K562 (cell line): ENCODE results near the gene PLEKHM1. TPM values are rescaled to one million over a fixed set of nuclear protein-coding genes. Genes with fewer than 3 reads are reported as not detected.

ENCODE experiments used
- ATAC-seq: fragments of 200-7000 bp; cut with Tn5 transposase; 3 replicates; pipeline ENCODE4 v1.9.1; 2020; ENCODE audit warnings: moderate library complexity
- BruUV-seq: library from RNA; stranded (reverse); fragments of 400-500 nt; replicated peaks from 2 replicates; lab custom pipeline; 2021; lab: Mats Ljungman, UMichigan
- CTCF ChIA-PET: fragments of 300-600 bp; formaldehyde crosslinking; extraction: SDS; loops from one replicate; lab custom pipeline; 2021; ENCODE audit warnings: low intra/inter-chr PET ratio; lab: Yijun Ruan, JAX
- POLR2A ChIA-PET: fragments of 300-600, 350-650 bp; sonication (Branson Sonifier 250); formaldehyde crosslinking; extraction: SDS; loops from one replicate; lab custom pipeline; 2021; ENCODE audit warnings: antibody characterized with exemption, inconsistent platforms; lab: Yijun Ruan, JAX
- DNase-seq, 4 experiments: peaks; one replicate each; pipeline versions ENCODE4 v3.0.0 to v3.0.0-alpha.2; 2011 to 2018; ENCODE audit warnings: low spot score in 3 of 4, mixed read lengths in 3 of 4; ENCODE audit errors: extremely low read depth in 1 of 4
- FAIRE-seq: peaks from 2 replicates; lab custom pipeline; 2011; peaks lifted over from hg19 to GRCh38; lab: Jason Lieb, UNC
- H2AFZ ChIP-seq: 2 replicates; pipeline ENCODE4 v1.6.0; 2011; ENCODE audit warnings: low read depth, low read length, control low read depth, inconsistent platforms
- H3K27ac ChIP-seq: fragments of 200-600 bp; 3 replicates; pipeline ENCODE4 v1.8.0; 2011; ENCODE audit warnings: low read depth, mild to moderate bottlenecking, control low read depth, inconsistent platforms, low read length, moderate library complexity, mixed read lengths; ENCODE audit errors: extremely low read depth
- H3K27me3 ChIP-seq, 2 experiments: fragments of 300-600 bp in 1 of 2; 2 replicates in 1 of 2; 3 replicates in 1 of 2; pipeline versions ENCODE4 v1.6.0 to v1.8.0; 2011; ENCODE audit warnings: inconsistent platforms in 2 of 2, low read length in 2 of 2, mild to moderate bottlenecking in 1 of 2, mixed read lengths in 1 of 2, moderate library complexity in 1 of 2; ENCODE audit not compliant: control insufficient read depth in 2 of 2, insufficient read depth in 2 of 2
- H3K36me3 ChIP-seq: fragments of 300-600 bp; 3 replicates; pipeline ENCODE4 v1.8.0; 2011; ENCODE audit warnings: mild to moderate bottlenecking, low read length, inconsistent platforms; ENCODE audit not compliant: control insufficient read depth, insufficient read depth
- H3K4me1 ChIP-seq, 2 experiments: fragments of 200-600 bp in 1 of 2; replicated peaks in 1 of 2; 2 replicates in 1 of 2; 3 replicates in 1 of 2; pipeline versions ENCODE4 v1.5.1 to v1.8.0; 2011; ENCODE audit warnings: inconsistent platforms in 2 of 2, low read length in 2 of 2, mild to moderate bottlenecking in 1 of 2, mixed read lengths in 1 of 2, moderate library complexity in 1 of 2; ENCODE audit not compliant: control insufficient read depth in 2 of 2, insufficient read depth in 2 of 2
- H3K4me2 ChIP-seq: 2 replicates; pipeline ENCODE4 v1.6.1; 2011; ENCODE audit warnings: low read length, control low read depth, inconsistent platforms, mixed read lengths; ENCODE audit not compliant: insufficient read depth
- H3K4me3 ChIP-seq: fragments of 200-600 bp; sonication (generic), shearing (Covaris generic); 2 replicates; pipeline ENCODE4 v1.5.1; 2016; ENCODE audit warnings: control low read depth, inconsistent platforms
- H3K79me2 ChIP-seq: fragments of 200-600 bp; 3 replicates; pipeline ENCODE4 v1.8.0; 2011; ENCODE audit warnings: low read length, inconsistent platforms; ENCODE audit not compliant: control insufficient read depth, insufficient read depth
- H3K9ac ChIP-seq, 2 experiments: 2 replicates each; pipeline versions ENCODE4 v1.6.0 to v1.6.1; 2011; ENCODE audit warnings: low read depth in 2 of 2, low read length in 2 of 2, control low read depth in 1 of 2, inconsistent platforms in 1 of 2, mild to moderate bottlenecking in 1 of 2, mixed read lengths in 1 of 2; ENCODE audit not compliant: insufficient read depth in 1 of 2
- H3K9me1 ChIP-seq: one replicate; pipeline ENCODE4 v1.6.0; 2011; ENCODE audit warnings: inconsistent platforms, mild to moderate bottlenecking, low read length, moderate library complexity; ENCODE audit not compliant: control insufficient read depth, insufficient read depth
- H3K9me3 ChIP-seq: replicated peaks from 2 replicates; pipeline ENCODE4 v1.5.1; 2011; ENCODE audit warnings: low read depth, low read length, inconsistent platforms; ENCODE audit not compliant: control insufficient read depth, insufficient read depth
- H4K20me1 ChIP-seq: replicated peaks from 2 replicates; pipeline ENCODE4 v1.6.1; 2011; ENCODE audit warnings: low read length, inconsistent platforms, mixed read lengths; ENCODE audit not compliant: control insufficient read depth, insufficient read depth
- BMI1 ChIP-seq: fragments of 150-350 bp; IDR thresholded peaks from 2 replicates; pipeline ENCODE4 v1.6.1; 2014; ENCODE audit warnings: low read length
- ZNF311 ChIP-seq: fragments of 250-450 bp; sonication (Bioruptor Pico); IDR thresholded peaks from 2 replicates; pipeline ENCODE4 v1.4.0; 2020; ENCODE audit warnings: mild to moderate bottlenecking, moderate library complexity
- WGBS: fragments of 100-300 bp; shearing (Covaris generic); methylation state at CpG from one replicate; pipeline ENCODE4 v1.1.6; 2016; ENCODE audit warnings: low coverage, mixed read lengths; ENCODE audit not compliant: insufficient coverage; ENCODE audit errors: missing lambda C conversion rate; 5-methylcytosine and 5-hydroxymethylcytosine counted together
- in situ Hi-C: fragments of 300-500 bp; cut with MboI; formaldehyde crosslinking; loops from 4 replicates; pipeline ENCODE4 v1.15.0; 2018; ENCODE audit warnings: inconsistent platforms, mixed read lengths
- intact Hi-C: fragments of 100-400 bp; cut with micrococcal nuclease; formaldehyde crosslinking; loops from 2 replicates; pipeline ENCODE4 v1.14.2; 2022
- polyA plus RNA-seq, 8 experiments: library from polyadenylated mRNA; depleted of rRNA in 4 of 8; stranded (reverse) in 5 of 8; unstranded in 3 of 8; fragments of >200 nt; fragmentation: Nextera tagmentation in 2 of 8; fragmentation: Illumina TruSeq in 1 of 8; extraction: Ambion mirVana in 2 of 8; extraction: Trizol in 1 of 8; gene quantifications; 2 replicates each; pipeline versions ENCODE4 v1.2.1 to v1.2.3, GENCODE V29; 2011 to 2014; ENCODE audit warnings: inconsistent platforms in 1 of 8, missing spikeins in 1 of 8
- total RNA-seq, 7 experiments: library from RNA; depleted of rRNA in 6 of 7; stranded (reverse); fragments of >200 nt in 6 of 7; fragmentation: Illumina TruSeq in 2 of 7; extraction: Trizol in 2 of 7; gene quantifications; 2 replicates each; pipeline versions ENCODE4 v1.2.1 to v1.2.3, GENCODE V29; 2011 to 2021; ENCODE audit warnings: low replicate concordance in 1 of 7
- TF ChIP-seq, protein P1 (sequence below): fragments of 200-800 bp; sonication (Bioruptor generic); IDR thresholded peaks from 2 replicates; pipeline ENCODE4 v1.6.1; 2017; ENCODE audit warnings: missing genetic modification characterization, missing compliant biosample characterization
- TF ChIP-seq, protein P2 (sequence below): sonication (generic); formaldehyde crosslinking; IDR thresholded peaks from 2 replicates; pipeline ENCODE4 v1.8.1; 2023; ENCODE audit warnings: mild to moderate bottlenecking, missing genetic modification reagents

The PLEKHM1 gene
- total and polyA plus RNA-seq, 9 of the 15 experiments (the other 6 are each of a cell fraction or from before 2014, with no cell fraction given) = 0.13 to 23.3 (median 5.7) TPM

DNA sequence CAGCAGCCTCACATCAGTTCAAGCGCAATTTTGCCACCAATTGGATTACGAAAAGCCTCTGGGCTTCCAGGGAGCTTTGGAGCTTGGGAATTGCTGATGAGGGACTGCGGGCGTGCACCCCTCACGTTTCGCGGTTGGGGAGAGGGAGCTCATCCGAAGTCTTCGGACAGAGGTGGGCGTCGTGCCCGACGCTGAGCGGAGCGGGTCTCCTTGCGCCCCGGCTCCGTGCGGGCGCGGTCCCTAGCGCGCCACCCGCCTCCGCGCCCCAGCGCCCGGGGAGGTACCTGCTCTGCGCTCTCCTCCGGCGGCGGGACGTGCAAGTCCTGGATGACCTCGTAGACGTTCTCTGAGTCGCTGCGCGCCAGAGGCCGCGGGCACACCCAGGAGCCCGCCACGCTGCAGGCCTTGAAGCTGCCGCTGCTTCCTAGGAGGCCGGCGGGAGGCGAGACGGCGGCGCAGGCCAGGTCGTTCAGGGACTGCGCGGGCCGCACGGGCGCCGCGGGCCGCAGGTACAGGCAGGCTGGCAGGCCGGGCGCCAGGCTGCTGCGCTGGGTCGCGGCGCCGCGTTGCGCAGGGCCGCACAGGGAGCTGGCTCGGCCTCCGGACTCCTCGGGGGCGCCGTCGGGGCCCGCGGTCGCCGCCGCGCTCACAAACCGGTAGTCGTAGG lies 61.0 kb downstream of the PLEKHM1 start:
- WGBS = 88% methylated on average over 29 of the region's 82 CpGs
- intact Hi-C loops (loop anchor here (2.0 to 5.0 kb wide), 2 partner anchors 35 to 163 kb away; no protein-coding TSS in a partner anchor), in situ Hi-C loops (loop anchor here (10.0 to 25.0 kb wide), 2 partner anchors 205 to 1083 kb away; partner anchors contain the start of gene LRRC37A2)
- FAIRE-seq (no peak), DNase-seq (no peak), ATAC-seq (no peak)
- POLR2A ChIA-PET = no interaction called here
- H3K4me2 ChIP-seq = no peak overlapping the region
- CTCF ChIA-PET = no interaction called here
- H3K9me1 ChIP-seq = no peaks in the 10 kb centered on the region
- H3K79me2 ChIP-seq = no peaks in the 10 kb centered on the region
- H3K27ac ChIP-seq = no peak overlapping the region
- H3K36me3 ChIP-seq = no peaks in the 10 kb centered on the region
- H3K4me1 ChIP-seq = peaks cover 8 to 54% of the 10 kb centered on the region in 2 experiments
- no peaks in the 10 kb centered on the region for H3K27me3 ChIP-seq
- H3K9ac ChIP-seq = no peak overlapping the region
- H2AFZ ChIP-seq = no peak overlapping the region
- no peaks in the 10 kb centered on the region for H4K20me1 ChIP-seq
- no peaks in the 10 kb centered on the region for H3K9me3 ChIP-seq
- TF ChIP-seq ZNF311 (no peak), BMI1 (no peak)
- TF ChIP-seq, protein P1, sequence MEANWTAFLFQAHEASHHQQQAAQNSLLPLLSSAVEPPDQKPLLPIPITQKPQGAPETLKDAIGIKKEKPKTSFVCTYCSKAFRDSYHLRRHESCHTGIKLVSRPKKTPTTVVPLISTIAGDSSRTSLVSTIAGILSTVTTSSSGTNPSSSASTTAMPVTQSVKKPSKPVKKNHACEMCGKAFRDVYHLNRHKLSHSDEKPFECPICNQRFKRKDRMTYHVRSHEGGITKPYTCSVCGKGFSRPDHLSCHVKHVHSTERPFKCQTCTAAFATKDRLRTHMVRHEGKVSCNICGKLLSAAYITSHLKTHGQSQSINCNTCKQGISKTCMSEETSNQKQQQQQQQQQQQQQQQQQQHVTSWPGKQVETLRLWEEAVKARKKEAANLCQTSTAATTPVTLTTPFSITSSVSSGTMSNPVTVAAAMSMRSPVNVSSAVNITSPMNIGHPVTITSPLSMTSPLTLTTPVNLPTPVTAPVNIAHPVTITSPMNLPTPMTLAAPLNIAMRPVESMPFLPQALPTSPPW (CRISPR knock-in tag) = no peak
- TF ChIP-seq, protein P2, sequence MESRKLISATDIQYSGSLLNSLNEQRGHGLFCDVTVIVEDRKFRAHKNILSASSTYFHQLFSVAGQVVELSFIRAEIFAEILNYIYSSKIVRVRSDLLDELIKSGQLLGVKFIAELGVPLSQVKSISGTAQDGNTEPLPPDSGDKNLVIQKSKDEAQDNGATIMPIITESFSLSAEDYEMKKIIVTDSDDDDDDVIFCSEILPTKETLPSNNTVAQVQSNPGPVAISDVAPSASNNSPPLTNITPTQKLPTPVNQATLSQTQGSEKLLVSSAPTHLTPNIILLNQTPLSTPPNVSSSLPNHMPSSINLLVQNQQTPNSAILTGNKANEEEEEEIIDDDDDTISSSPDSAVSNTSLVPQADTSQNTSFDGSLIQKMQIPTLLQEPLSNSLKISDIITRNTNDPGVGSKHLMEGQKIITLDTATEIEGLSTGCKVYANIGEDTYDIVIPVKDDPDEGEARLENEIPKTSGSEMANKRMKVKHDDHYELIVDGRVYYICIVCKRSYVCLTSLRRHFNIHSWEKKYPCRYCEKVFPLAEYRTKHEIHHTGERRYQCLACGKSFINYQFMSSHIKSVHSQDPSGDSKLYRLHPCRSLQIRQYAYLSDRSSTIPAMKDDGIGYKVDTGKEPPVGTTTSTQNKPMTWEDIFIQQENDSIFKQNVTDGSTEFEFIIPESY (CRISPR knock-in tag) = peak; percentile 97
- BruUV-seq = no TSS peak
- no peak overlapping the region for H3K4me3 ChIP-seq
